ENCODE measurements around the gene ZNF546.
"Not testable (repeated sequence)": the region's sequence is repeated elsewhere in the genome, so short reads cannot be mapped to it uniquely, and the experiment has no call there.

ZNF546 gene

GRCh38 chr19:39996811-39997637, at the start of gene ZNF546:
Gene ZNF546, plus strand, starts transcription at chr19:39997060. Its CDS starts 1,267 bp downstream, at chr19:39998327.
- peak; percentile 88 for DNase-seq

GRCh38 chr19:39949026-39949747, 47.7 kb upstream of the ZNF546 start:
- no peak for DNase-seq

- no peak for DNase-seq
Observed at GRCh38 chr19:39951065-39951650, 45.7 kb upstream of the ZNF546 start.

- no peak for DNase-seq
Observed at GRCh38 chr19:39951686-39952085, 45.2 kb upstream of the ZNF546 start.

GRCh38 chr19:39953915-39954314, 42.9 kb upstream of the ZNF546 start:
- DNase-seq, result no peak

GRCh38 chr19:39957886-39958285, 39.0 kb upstream of the ZNF546 start:
- DNase-seq, result not testable (repeated sequence)

- DNase-seq, result not testable (repeated sequence)
Observed at GRCh38 chr19:39958942-39959341, 37.9 kb upstream of the ZNF546 start.

GRCh38 chr19:39959407-39959806, 37.5 kb upstream of the ZNF546 start:
- DNase-seq, result not testable (repeated sequence)

- DNase-seq, result no peak
Observed at GRCh38 chr19:39963898-39964297, 33.0 kb upstream of the ZNF546 start.

GRCh38 chr19:39966617-39967016, 30.2 kb upstream of the ZNF546 start:
- no peak for DNase-seq

GRCh38 chr19:39967561-39967960, 29.3 kb upstream of the ZNF546 start:
- DNase-seq, result no peak

GRCh38 chr19:39968789-39969188, 28.1 kb upstream of the ZNF546 start:
- DNase-seq, result no peak

- no peak for DNase-seq
Observed at GRCh38 chr19:39969266-39969665, 27.6 kb upstream of the ZNF546 start.

- peak; percentile 30 for DNase-seq
Observed at GRCh38 chr19:39969681-39970424, 27.0 kb upstream of the ZNF546 start.

GRCh38 chr19:39970425-39970674, 26.5 kb upstream of the ZNF546 start:
- DNase-seq, result no peak

- DNase-seq, result peak; percentile 98
Observed at GRCh38 chr19:39970675-39971379, 26.0 kb upstream of the ZNF546 start, which contains the start of gene PSMC4. Gene PSMC4, plus strand, starts transcription at chr19:39971165. Its CDS starts 38 bp downstream, at chr19:39971203.

GRCh38 chr19:39971380-39972035, 25.4 kb upstream of the ZNF546 start:
- peak; percentile 35 for DNase-seq

GRCh38 chr19:39974377-39975155, 22.3 kb upstream of the ZNF546 start:
- no peak for DNase-seq

GRCh38 chr19:39982883-39983282, 14.0 kb upstream of the ZNF546 start:
- DNase-seq, result no peak

- DNase-seq, result no peak
Observed at GRCh38 chr19:39983695-39984300, 13.1 kb upstream of the ZNF546 start.

GRCh38 chr19:39986643-39987042, 10.2 kb upstream of the ZNF546 start:
- no peak for DNase-seq
